SK-N-SH treated with all-trans-retinoic acid at 6 μM for 48 hours (cell line): ENCODE results near the gene RUSF1.

ENCODE experiments used
- ATAC-seq: fragments of 200-7000 bp; cut with Tn5 transposase; 3 replicates; pipeline ENCODE4 v1.9.1; 2020; ENCODE audit warnings: mild to moderate bottlenecking, moderate library complexity
- ARNTL ChIP-seq: fragments of 450-650 bp; formaldehyde crosslinking; IDR thresholded peaks from 2 replicates; pipeline ENCODE4 v1.5.0; 2020; ENCODE audit warnings: low read depth, mild to moderate bottlenecking, moderate library complexity, borderline replicate concordance
- BACH2 ChIP-seq: fragments of 250-450 bp; sonication (Bioruptor Pico); IDR thresholded peaks from 2 replicates; pipeline ENCODE4 v1.9.0; 2021; ENCODE audit warnings: mild to moderate bottlenecking, borderline replicate concordance
- ESRRG ChIP-seq: fragments of 250-450 bp; sonication (Bioruptor Pico); IDR thresholded peaks from 2 replicates; pipeline ENCODE4 v1.6.1; 2021; ENCODE audit warnings: mild to moderate bottlenecking
- GLIS3 ChIP-seq: fragments of 250-450 bp; sonication (Bioruptor Pico); IDR thresholded peaks from 2 replicates; pipeline ENCODE4 v1.5.0; 2020; ENCODE audit warnings: mild to moderate bottlenecking, moderate library complexity
- ISL1 ChIP-seq: fragments of 250-450 bp; sonication (Bioruptor Pico); IDR thresholded peaks from 2 replicates; pipeline ENCODE4 v2.1.2; 2022; ENCODE audit warnings: mild to moderate bottlenecking, moderate library complexity
- PPARA ChIP-seq: fragments of 250-450 bp; sonication (Bioruptor Pico); IDR thresholded peaks from 2 replicates; pipeline ENCODE4 v1.5.0; 2020; ENCODE audit warnings: mild to moderate bottlenecking, borderline replicate concordance
- RARB ChIP-seq: fragments of 250-450 bp; sonication (Bioruptor Pico); IDR thresholded peaks from 2 replicates; pipeline ENCODE4 v1.8.0; 2021; ENCODE audit warnings: mild to moderate bottlenecking, moderate library complexity
- SNAI2 ChIP-seq: fragments of 250-450 bp; sonication (Bioruptor Pico); IDR thresholded peaks from 2 replicates; pipeline ENCODE4 v1.5.0; 2020; ENCODE audit warnings: mild to moderate bottlenecking, moderate library complexity
- TOX ChIP-seq: fragments of 250-450 bp; sonication (Bioruptor Pico); IDR thresholded peaks from 2 replicates; pipeline ENCODE4 v1.8.0; 2021; ENCODE audit warnings: mild to moderate bottlenecking, moderate library complexity, borderline replicate concordance
- ZC3H10 ChIP-seq: fragments of 250-450 bp; sonication (Bioruptor Pico); IDR thresholded peaks from 2 replicates; pipeline ENCODE4 v1.5.1; 2021; ENCODE audit warnings: mild to moderate bottlenecking, moderate library complexity
- ZFP3 ChIP-seq: fragments of 250-450 bp; sonication (Bioruptor Pico); IDR thresholded peaks from 2 replicates; pipeline ENCODE4 v1.5.0; 2020; ENCODE audit warnings: mild to moderate bottlenecking, moderate library complexity
- ZFP30 ChIP-seq: fragments of 450-650 bp; formaldehyde crosslinking; IDR thresholded peaks from 2 replicates; pipeline ENCODE4 v1.5.0; 2022; ENCODE audit warnings: mild to moderate bottlenecking, moderate library complexity
- ZNF565 ChIP-seq: fragments of 450-650 bp; formaldehyde crosslinking; conservative IDR thresholded peaks from 2 replicates; pipeline ENCODE4 v1.5.0; 2020; ENCODE audit warnings: low read depth, mild to moderate bottlenecking, moderate library complexity
- ZNF70 ChIP-seq: fragments of 450-650 bp; formaldehyde crosslinking; IDR thresholded peaks from 2 replicates; pipeline ENCODE4 v1.5.0; 2020; ENCODE audit warnings: mild to moderate bottlenecking, moderate library complexity
- TF ChIP-seq, protein P1 (sequence below): fragments of 250-450 bp; sonication (Bioruptor Pico); IDR thresholded peaks from 2 replicates; pipeline ENCODE4 v1.8.0; 2020; ENCODE audit warnings: mild to moderate bottlenecking, moderate library complexity, borderline replicate concordance
- TF ChIP-seq, protein P2 (sequence below): fragments of 250-450 bp; sonication (Bioruptor Pico); IDR thresholded peaks from 2 replicates; pipeline ENCODE4 v1.8.0; 2021; ENCODE audit warnings: low read depth, mild to moderate bottlenecking, moderate library complexity, borderline replicate concordance
- TF ChIP-seq, protein P3 (sequence below): fragments of 250-450 bp; sonication (Bioruptor Pico); IDR thresholded peaks from 2 replicates; pipeline ENCODE4 v1.5.1; 2021; ENCODE audit warnings: mild to moderate bottlenecking, moderate library complexity
- TF ChIP-seq, protein P4 (sequence below): fragments of 250-450 bp; sonication (Bioruptor Pico); IDR thresholded peaks from 2 replicates; pipeline ENCODE4 v1.5.1; 2020; ENCODE audit warnings: low read depth, mild to moderate bottlenecking, moderate library complexity
- TF ChIP-seq, protein P5 (sequence below): fragments of 250-450 bp; sonication (Bioruptor Pico); IDR thresholded peaks from 2 replicates; pipeline ENCODE4 v1.5.0; 2020; ENCODE audit warnings: mild to moderate bottlenecking, moderate library complexity

Gene RUSF1

DNA sequence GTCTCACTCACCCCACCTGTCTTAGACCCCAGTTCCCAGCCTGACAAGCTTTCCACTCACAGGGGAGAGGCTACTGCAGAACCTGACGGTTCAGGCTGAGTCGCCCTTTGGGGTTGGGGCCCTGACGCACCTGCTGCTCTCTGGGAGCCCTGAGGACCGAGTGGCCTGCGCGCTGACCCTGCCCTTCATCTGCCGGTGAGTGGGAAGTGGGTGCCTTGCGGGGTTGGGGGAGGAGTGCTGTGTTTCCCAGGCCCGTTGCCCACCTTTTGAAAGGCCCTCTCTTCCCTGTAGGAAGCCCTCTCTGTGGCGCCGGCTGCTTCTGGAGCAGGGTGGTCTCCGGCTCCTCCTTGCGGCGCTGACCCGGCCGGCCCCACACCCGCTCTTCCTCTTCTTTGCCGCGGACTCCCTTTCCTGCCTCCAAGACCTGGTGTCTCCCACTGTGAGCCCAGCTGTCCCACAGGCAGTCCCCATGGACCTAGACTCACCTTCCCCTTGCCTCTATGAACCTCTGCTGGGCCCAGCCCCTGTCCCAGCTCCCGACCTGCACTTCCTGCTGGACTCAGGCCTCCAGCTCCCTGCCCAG lies 42.3 kb downstream of the RUSF1 start:
- ATAC-seq, result no peak
- TF ChIP-seq ZFP30 (CRISPR knock-in tag), result no peak
- TF ChIP-seq ESRRG, result no peak
- TF ChIP-seq BACH2 (CRISPR knock-in tag), result no peak
- TF ChIP-seq SNAI2 (CRISPR knock-in tag), result no peak
- TF ChIP-seq, protein P1, sequence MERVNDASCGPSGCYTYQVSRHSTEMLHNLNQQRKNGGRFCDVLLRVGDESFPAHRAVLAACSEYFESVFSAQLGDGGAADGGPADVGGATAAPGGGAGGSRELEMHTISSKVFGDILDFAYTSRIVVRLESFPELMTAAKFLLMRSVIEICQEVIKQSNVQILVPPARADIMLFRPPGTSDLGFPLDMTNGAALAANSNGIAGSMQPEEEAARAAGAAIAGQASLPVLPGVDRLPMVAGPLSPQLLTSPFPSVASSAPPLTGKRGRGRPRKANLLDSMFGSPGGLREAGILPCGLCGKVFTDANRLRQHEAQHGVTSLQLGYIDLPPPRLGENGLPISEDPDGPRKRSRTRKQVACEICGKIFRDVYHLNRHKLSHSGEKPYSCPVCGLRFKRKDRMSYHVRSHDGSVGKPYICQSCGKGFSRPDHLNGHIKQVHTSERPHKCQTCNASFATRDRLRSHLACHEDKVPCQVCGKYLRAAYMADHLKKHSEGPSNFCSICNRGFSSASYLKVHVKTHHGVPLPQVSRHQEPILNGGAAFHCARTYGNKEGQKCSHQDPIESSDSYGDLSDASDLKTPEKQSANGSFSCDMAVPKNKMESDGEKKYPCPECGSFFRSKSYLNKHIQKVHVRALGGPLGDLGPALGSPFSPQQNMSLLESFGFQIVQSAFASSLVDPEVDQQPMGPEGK (CRISPR knock-in tag), result no peak
- no peak for TF ChIP-seq ZNF565 (CRISPR knock-in tag)
- no peak for TF ChIP-seq PPARA (CRISPR knock-in tag)
- TF ChIP-seq, protein P2, sequence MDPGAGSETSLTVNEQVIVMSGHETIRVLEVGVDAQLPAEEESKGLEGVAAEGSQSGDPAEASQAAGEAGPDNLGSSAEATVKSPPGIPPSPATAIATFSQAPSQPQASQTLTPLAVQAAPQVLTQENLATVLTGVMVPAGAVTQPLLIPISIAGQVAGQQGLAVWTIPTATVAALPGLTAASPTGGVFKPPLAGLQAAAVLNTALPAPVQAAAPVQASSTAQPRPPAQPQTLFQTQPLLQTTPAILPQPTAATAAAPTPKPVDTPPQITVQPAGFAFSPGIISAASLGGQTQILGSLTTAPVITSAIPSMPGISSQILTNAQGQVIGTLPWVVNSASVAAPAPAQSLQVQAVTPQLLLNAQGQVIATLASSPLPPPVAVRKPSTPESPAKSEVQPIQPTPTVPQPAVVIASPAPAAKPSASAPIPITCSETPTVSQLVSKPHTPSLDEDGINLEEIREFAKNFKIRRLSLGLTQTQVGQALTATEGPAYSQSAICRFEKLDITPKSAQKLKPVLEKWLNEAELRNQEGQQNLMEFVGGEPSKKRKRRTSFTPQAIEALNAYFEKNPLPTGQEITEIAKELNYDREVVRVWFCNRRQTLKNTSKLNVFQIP (CRISPR knock-in tag), result no peak
- no peak for TF ChIP-seq GLIS3 (CRISPR knock-in tag)
- TF ChIP-seq TOX, result no peak
- TF ChIP-seq ARNTL (CRISPR knock-in tag), result no peak
- TF ChIP-seq, protein P3, sequence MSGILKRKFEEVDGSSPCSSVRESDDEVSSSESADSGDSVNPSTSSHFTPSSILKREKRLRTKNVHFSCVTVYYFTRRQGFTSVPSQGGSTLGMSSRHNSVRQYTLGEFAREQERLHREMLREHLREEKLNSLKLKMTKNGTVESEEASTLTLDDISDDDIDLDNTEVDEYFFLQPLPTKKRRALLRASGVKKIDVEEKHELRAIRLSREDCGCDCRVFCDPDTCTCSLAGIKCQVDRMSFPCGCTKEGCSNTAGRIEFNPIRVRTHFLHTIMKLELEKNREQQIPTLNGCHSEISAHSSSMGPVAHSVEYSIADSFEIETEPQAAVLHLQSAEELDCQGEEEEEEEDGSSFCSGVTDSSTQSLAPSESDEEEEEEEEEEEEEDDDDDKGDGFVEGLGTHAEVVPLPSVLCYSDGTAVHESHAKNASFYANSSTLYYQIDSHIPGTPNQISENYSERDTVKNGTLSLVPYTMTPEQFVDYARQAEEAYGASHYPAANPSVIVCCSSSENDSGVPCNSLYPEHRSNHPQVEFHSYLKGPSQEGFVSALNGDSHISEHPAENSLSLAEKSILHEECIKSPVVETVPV (CRISPR knock-in tag), result no peak
- TF ChIP-seq RARB, result no peak
- TF ChIP-seq ISL1 (CRISPR knock-in tag), result no peak
- no peak for TF ChIP-seq ZNF70 (CRISPR knock-in tag)
- TF ChIP-seq, protein P4, sequence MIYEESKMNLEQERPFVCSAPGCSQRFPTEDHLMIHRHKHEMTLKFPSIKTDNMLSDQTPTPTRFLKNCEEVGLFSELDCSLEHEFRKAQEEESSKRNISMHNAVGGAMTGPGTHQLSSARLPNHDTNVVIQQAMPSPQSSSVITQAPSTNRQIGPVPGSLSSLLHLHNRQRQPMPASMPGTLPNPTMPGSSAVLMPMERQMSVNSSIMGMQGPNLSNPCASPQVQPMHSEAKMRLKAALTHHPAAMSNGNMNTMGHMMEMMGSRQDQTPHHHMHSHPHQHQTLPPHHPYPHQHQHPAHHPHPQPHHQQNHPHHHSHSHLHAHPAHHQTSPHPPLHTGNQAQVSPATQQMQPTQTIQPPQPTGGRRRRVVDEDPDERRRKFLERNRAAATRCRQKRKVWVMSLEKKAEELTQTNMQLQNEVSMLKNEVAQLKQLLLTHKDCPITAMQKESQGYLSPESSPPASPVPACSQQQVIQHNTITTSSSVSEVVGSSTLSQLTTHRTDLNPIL, result no peak
- no peak for TF ChIP-seq ZC3H10 (CRISPR knock-in tag)
- no peak for TF ChIP-seq ZFP3 (CRISPR knock-in tag)
- TF ChIP-seq, all 23 proteins: peak for 0

DNA sequence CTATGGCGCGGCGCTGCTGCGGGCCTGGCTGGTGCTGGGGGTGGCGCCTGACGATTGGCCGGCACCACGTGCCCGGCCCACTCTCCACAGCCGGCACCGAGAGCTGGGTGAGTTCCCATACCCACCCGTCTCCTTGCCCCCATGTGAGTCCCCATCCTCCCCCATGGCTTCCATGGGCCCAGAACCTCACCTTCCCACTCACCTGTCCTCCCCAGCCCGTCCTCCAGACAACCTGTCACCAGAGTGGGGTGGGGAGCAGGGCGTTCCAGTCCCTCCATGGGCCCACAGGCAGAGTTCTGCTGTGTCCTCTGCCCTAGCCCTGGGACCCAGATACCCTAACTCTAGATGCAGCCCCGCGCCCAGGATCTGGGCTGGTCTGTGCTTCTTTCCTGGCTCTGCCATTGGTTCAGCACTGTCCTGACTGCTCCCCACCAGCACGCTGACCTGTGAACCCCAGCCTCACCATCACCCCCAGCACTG lies 43.4 kb downstream of the RUSF1 start:
- TF ChIP-seq, protein P3 (CRISPR knock-in tag), result no peak
- no peak for TF ChIP-seq ARNTL (CRISPR knock-in tag)
- TF ChIP-seq ZC3H10 (CRISPR knock-in tag), result no peak
- TF ChIP-seq, protein P5, sequence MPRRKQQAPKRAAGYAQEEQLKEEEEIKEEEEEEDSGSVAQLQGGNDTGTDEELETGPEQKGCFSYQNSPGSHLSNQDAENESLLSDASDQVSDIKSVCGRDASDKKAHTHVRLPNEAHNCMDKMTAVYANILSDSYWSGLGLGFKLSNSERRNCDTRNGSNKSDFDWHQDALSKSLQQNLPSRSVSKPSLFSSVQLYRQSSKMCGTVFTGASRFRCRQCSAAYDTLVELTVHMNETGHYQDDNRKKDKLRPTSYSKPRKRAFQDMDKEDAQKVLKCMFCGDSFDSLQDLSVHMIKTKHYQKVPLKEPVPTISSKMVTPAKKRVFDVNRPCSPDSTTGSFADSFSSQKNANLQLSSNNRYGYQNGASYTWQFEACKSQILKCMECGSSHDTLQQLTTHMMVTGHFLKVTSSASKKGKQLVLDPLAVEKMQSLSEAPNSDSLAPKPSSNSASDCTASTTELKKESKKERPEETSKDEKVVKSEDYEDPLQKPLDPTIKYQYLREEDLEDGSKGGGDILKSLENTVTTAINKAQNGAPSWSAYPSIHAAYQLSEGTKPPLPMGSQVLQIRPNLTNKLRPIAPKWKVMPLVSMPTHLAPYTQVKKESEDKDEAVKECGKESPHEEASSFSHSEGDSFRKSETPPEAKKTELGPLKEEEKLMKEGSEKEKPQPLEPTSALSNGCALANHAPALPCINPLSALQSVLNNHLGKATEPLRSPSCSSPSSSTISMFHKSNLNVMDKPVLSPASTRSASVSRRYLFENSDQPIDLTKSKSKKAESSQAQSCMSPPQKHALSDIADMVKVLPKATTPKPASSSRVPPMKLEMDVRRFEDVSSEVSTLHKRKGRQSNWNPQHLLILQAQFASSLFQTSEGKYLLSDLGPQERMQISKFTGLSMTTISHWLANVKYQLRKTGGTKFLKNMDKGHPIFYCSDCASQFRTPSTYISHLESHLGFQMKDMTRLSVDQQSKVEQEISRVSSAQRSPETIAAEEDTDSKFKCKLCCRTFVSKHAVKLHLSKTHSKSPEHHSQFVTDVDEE (CRISPR knock-in tag), result no peak
- ATAC-seq, result no peak

DNA sequence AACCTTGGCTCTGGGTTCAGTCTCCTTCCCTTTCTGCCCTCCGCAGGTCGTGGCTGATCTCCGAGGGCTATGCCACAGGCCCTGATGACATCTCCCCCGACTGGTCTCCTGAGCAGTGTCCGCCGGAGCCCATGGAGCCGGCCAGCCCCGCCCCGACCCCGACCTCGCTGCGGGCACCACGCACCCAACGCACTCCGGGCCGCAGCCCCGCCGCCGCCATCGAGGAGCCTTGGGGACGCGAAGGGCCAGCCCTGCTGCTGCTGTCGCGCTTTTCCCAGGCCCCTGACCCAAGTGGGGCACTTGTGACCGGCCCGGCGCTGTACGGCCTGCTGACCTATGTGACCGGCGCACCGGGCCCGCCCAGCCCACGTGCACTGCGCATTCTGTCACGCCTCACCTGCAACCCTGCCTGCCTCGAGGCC lies 43.8 kb downstream of the RUSF1 start:
- no peak for ATAC-seq
- TF ChIP-seq, protein P2 (CRISPR knock-in tag), result no peak
- no peak for TF ChIP-seq TOX
- TF ChIP-seq ZFP3 (CRISPR knock-in tag), result no peak
- TF ChIP-seq, protein P4, result no peak
- no peak for TF ChIP-seq ZFP30 (CRISPR knock-in tag)
